ENCODE results near the gene ZDHHC11B. TPM values are rescaled to one million over a fixed set of nuclear protein-coding genes. Genes with fewer than 3 reads are reported as not detected.
"Not testable (repeated sequence)": the region's sequence is repeated elsewhere in the genome, so short reads cannot be mapped to it uniquely, and the experiment has no call there.

Gene ZDHHC11B
- total RNA-seq, 4 donors from 2014 or later, result 2.2 to 11.7 (median 6.2) TPM

DNA sequence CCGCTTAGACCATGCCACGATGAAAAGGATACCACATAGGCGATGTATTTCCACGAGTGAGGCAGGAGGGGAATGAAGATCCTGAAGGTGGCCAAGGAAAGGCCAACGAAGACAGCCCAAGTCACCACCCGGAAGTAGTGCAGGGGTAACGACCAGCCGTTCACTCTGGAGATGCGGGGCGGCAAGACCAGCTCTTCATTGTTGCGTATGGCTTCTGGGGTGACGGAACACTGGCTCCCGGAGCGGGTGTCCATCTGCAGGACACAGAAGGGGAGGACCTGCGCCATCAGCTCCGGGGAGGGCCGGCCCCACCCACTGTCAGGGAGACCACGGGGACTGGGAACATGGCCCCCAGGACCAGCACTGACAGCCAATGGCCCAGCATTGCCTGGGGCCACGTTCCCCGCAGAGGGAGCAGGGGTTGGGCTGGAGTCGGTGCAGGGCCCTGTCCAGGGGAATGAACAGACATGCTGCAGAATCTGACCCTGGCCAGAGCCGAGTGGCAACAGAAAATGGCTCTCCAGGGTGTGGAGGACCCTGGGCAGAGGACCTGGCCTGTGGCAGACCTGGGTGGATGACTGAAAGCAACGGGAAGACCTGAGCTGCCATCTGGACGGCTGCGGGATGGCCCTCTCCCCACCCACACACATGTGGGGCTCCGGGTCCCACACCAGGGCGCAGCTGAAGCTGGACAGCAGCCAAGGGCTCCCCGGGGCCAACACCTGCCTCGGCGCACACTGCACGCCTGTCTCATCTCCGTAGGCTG is 17.7 kb downstream of the ZDHHC11B start:
- intact Hi-C loops (cut with DNase I), result loop anchor here (10.0 kb wide), 1 partner anchor 92 kb away; no protein-coding TSS in a partner anchor

DNA sequence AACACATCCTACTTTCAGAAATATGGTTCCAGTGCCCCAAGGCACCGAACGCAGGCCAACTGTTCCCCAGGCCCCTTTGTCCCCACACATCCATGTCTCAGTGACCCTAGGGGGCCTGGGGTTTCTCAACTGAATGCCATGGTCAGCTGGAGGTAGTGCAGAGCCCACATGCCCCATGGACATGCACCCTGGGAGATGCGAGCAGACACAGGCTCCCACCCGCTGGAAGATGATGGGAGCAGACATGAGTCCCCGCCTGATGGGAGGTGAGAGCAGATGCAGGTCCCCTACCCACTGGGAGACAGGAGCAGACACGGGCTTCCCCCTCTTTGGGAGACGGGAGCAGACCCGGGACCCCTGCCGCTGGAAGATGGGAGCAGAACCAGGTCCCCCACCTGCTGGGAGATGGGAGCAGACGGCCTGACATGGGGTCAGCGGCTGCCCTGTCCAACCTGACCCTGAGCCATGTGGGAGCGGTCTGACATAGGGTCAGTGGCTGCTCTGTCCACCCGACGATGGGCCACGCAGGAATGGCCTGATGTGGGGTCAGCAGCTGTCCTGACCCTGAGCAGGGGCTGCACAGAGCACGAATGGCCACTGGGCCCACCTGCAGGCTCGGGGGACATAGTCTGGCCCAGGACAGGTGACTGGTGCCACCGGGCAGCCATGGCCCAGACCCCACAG is 18.4 kb downstream of the ZDHHC11B start:
- intact Hi-C loops (cut with DNase I), result loop anchor here (10.0 kb wide), 1 partner anchor 91 kb away; no protein-coding TSS in a partner anchor
- no peaks in the 10 kb centered on the region for H3K27me3 ChIP-seq
- H3K27ac ChIP-seq (replicated peaks in 1 of 4), result no peak overlapping the region
- H3K4me3 ChIP-seq, result no peak overlapping the region
- TF ChIP-seq, protein P1, sequence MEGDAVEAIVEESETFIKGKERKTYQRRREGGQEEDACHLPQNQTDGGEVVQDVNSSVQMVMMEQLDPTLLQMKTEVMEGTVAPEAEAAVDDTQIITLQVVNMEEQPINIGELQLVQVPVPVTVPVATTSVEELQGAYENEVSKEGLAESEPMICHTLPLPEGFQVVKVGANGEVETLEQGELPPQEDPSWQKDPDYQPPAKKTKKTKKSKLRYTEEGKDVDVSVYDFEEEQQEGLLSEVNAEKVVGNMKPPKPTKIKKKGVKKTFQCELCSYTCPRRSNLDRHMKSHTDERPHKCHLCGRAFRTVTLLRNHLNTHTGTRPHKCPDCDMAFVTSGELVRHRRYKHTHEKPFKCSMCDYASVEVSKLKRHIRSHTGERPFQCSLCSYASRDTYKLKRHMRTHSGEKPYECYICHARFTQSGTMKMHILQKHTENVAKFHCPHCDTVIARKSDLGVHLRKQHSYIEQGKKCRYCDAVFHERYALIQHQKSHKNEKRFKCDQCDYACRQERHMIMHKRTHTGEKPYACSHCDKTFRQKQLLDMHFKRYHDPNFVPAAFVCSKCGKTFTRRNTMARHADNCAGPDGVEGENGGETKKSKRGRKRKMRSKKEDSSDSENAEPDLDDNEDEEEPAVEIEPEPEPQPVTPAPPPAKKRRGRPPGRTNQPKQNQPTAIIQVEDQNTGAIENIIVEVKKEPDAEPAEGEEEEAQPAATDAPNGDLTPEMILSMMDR (IDR thresholded peaks at IDR 0.05), result no peak
- no peak for TF ChIP-seq POLR2AphosphoS5 (IDR thresholded peaks at IDR 0.05)
- H3K36me3 ChIP-seq, result peaks cover 5 to 37% (median 31%) of the 10 kb centered on the region in 4 donors
- WGBS, result 94% methylated on average over 17 of the region's 18 CpGs
- no peaks in the 10 kb centered on the region for H3K9me3 ChIP-seq
- DNase-seq (ENCODE audit: extremely low spot score), result no peak
- H3K4me1 ChIP-seq, result peaks cover 0 to 5% (median 3%) of the 10 kb centered on the region in 4 donors

More for the DNA sequence above, 17.7 kb downstream of the ZDHHC11B start:
- no peak overlapping the region for H3K27ac ChIP-seq (replicated peaks in 1 of 4)
- no peaks in the 10 kb centered on the region for H3K9me3 ChIP-seq
- no peak overlapping the region for H3K4me3 ChIP-seq
- H3K36me3 ChIP-seq, result peaks cover 5 to 37% (median 30%) of the 10 kb centered on the region in 4 donors
- H3K27me3 ChIP-seq, result no peaks in the 10 kb centered on the region
- peaks cover 0 to 5% (median 2%) of the 10 kb centered on the region in 4 donors for H3K4me1 ChIP-seq
- no peak for DNase-seq (ENCODE audit: extremely low spot score)
- 86% methylated on average over 32 of the region's 32 CpGs for WGBS
- TF ChIP-seq POLR2A (IDR thresholded peaks at IDR 0.05; ENCODE audit: low read depth), result no peak
- TF ChIP-seq POLR2AphosphoS5 (IDR thresholded peaks at IDR 0.05), result no peak
- TF ChIP-seq, protein P1 (IDR thresholded peaks at IDR 0.05), result no peak
- TF ChIP-seq EP300 (IDR thresholded peaks at IDR 0.05), result no peak

GRCh38 chr5:763998-764781 is 20.3 kb downstream of the ZDHHC11B start:
- WGBS, result 96% methylated on average over 26 of the region's 31 CpGs
- Histone ChIP-seq H3K27ac (replicated peaks in 1 of 4) (no peak overlapping the region), H3K9me3 (no peaks in the 10 kb centered on the region), H3K36me3 (peaks cover 5 to 46% (median 37%) of the 10 kb centered on the region in 4 donors), H3K27me3 (no peaks in the 10 kb centered on the region), H3K4me1 (peaks cover 8 to 18% (median 16%) of the 10 kb centered on the region in 4 donors), H3K4me3 (no peak overlapping the region)
- intact Hi-C loops (cut with DNase I), result loop anchor here (5.0 to 10.0 kb wide), 2 partner anchors 78 to 89 kb away; no protein-coding TSS in a partner anchor
- no peak for TF ChIP-seq POLR2A (IDR thresholded peaks at IDR 0.05; ENCODE audit: low read depth)
- TF ChIP-seq, protein P1 (IDR thresholded peaks at IDR 0.05), result no peak
- no peak for TF ChIP-seq POLR2AphosphoS5 (IDR thresholded peaks at IDR 0.05)
- TF ChIP-seq EP300 (IDR thresholded peaks at IDR 0.05), result no peak
- no peak for DNase-seq (ENCODE audit: extremely low spot score)

DNA sequence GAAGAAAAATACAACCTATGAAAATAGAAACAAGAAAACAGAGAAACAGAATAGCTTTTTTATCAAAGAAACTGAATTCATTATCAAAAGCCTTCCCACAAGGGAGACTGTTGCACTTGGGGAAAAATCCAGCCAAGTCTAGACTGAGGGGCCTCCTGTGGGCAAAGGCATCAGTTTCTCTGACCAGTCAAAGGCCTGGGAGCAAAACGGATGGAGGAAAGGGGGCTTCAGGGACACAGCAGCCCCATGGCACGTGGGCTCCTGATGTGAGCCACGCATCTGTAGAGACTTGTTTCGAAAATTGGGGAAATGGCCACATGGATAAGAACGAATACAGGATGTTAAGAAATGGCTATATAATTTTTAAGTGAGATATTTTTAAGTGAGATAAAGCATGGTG is 21.1 kb downstream of the ZDHHC11B start:
- H3K4me3 ChIP-seq, result no peak overlapping the region
- H3K36me3 ChIP-seq, result peaks cover 5 to 46% (median 37%) of the 10 kb centered on the region in 4 donors
- no peak overlapping the region for H3K27ac ChIP-seq (replicated peaks in 1 of 4)
- intact Hi-C loops (cut with DNase I), result loop anchor here (5.0 to 10.0 kb wide), 2 partner anchors 79 to 89 kb away; no protein-coding TSS in a partner anchor
- H3K27me3 ChIP-seq, result no peaks in the 10 kb centered on the region
- H3K9me3 ChIP-seq, result no peaks in the 10 kb centered on the region
- no peak for DNase-seq (ENCODE audit: extremely low spot score)
- TF ChIP-seq POLR2A (IDR thresholded peaks at IDR 0.05; ENCODE audit: low read depth), result no peak
- TF ChIP-seq POLR2AphosphoS5 (IDR thresholded peaks at IDR 0.05), result no peak
- TF ChIP-seq, protein P1 (IDR thresholded peaks at IDR 0.05), result no peak
- no peak for TF ChIP-seq EP300 (IDR thresholded peaks at IDR 0.05)
- WGBS, result 85% methylated on average over 5 of the region's 5 CpGs
- H3K4me1 ChIP-seq, result peaks cover 16 to 26% (median 23%) of the 10 kb centered on the region in 4 donors

GRCh38 chr5:762996-763395 is 21.5 kb downstream of the ZDHHC11B start:
- not testable (repeated sequence) for DNase-seq (ENCODE audit: extremely low spot score); H3K9me3 ChIP-seq; H3K27me3 ChIP-seq; H3K27ac ChIP-seq (replicated peaks in 1 of 4); H3K4me3 ChIP-seq
- WGBS, result 90% methylated on average over 8 of the region's 8 CpGs
- intact Hi-C loops (cut with DNase I), result loop anchor here (5.0 to 10.0 kb wide), 2 partner anchors 79 to 88 kb away; no protein-coding TSS in a partner anchor
- Histone ChIP-seq H3K4me1 (peaks cover 20 to 30% (median 27%) of the 10 kb centered on the region in 4 donors), H3K36me3 (peaks cover 5 to 46% (median 37%) of the 10 kb centered on the region in 4 donors)

All from esophagus muscularis mucosa (tissue), 4 donors.